Aorta (tissue), 4 donors: ENCODE measurements around the gene SSX1. TPM values are rescaled to one million over a fixed set of nuclear protein-coding genes. Genes with fewer than 3 reads are reported as not detected.

Source experiments
- polyA plus RNA-seq, 2 donors: library from polyadenylated mRNA; stranded (reverse); fragments of 200-250 nt; gene quantifications; one replicate each; pipeline ENCODE4 v1.2.3, GENCODE V29; 2013
- total RNA-seq, 2 donors: library from RNA; stranded (reverse); fragmentation: NEBNext Ultra II Directional; extraction: Animal tissue kit (Norgen Biotek cat#: 25700); gene quantifications; one replicate each; pipeline ENCODE4 v1.2.1, GENCODE V29; 2021
- donor health status: healthy with polysubstance abuse.
- donor health status: Bipolar disorder and iron deficiency.
- donor health status: DM: no; HTN: no; CAD: no.
- donor health status: DM: yes; HTN: yes; CAD: no.

The SSX1 gene
- total and polyA plus RNA-seq, 4 donors, result not detected

Other genes starting within 250 kb of the SSX1 start
- not detected for gene SPACA5, start 248.4 kb upstream of the SSX1 start, total RNA-seq
- not detected for gene SPACA5, start 248.4 kb upstream of the SSX1 start, polyA plus RNA-seq
- gene ZNF630, start 183.8 kb upstream of the SSX1 start, total RNA-seq, result 1 to 10 TPM; 4.4 to 7.7 TPM
- gene ZNF630, start 183.8 kb upstream of the SSX1 start, polyA plus RNA-seq, result 1 to 10 TPM; 4.8 to 5.0 TPM
- not detected for gene SPACA5B, start 124.8 kb upstream of the SSX1 start, total RNA-seq
- not detected for gene SPACA5B, start 124.8 kb upstream of the SSX1 start, polyA plus RNA-seq
- gene SSX5, start 58.6 kb upstream of the SSX1 start, total RNA-seq, result not detected
- not detected for gene SSX5, start 58.6 kb upstream of the SSX1 start, polyA plus RNA-seq
- gene SSX3, start 101.3 kb downstream of the SSX1 start, total RNA-seq, result not detected
- not detected for gene SSX3, start 101.3 kb downstream of the SSX1 start, polyA plus RNA-seq
- not detected for gene SSX4, start 128.1 kb downstream of the SSX1 start, total RNA-seq
- gene SSX4, start 128.1 kb downstream of the SSX1 start, polyA plus RNA-seq, result not detected
- not detected for gene SSX4B, start 156.6 kb downstream of the SSX1 start, total RNA-seq
- gene SSX4B, start 156.6 kb downstream of the SSX1 start, polyA plus RNA-seq, result not detected
- gene SLC38A5, start 214.9 kb downstream of the SSX1 start, total RNA-seq, result 10 to 100 TPM; 11.8 to 13.2 TPM
- gene SLC38A5, start 214.9 kb downstream of the SSX1 start, polyA plus RNA-seq, result 1 to 10 TPM; 6.0 to 8.5 TPM
- 10 to 100 TPM; 32.7 to 38.4 TPM for gene FTSJ1, start 220.8 kb downstream of the SSX1 start, total RNA-seq
- 10 to 100 TPM; 28.5 to 45.1 TPM for gene FTSJ1, start 220.8 kb downstream of the SSX1 start, polyA plus RNA-seq